Eye (tissue), 1 donor: ENCODE data around the gene TRABD2B.

Experiments used
- DNase-seq: peaks from one replicate; pipeline ENCODE4 v3.0.0-alpha.2; 2015

TRABD2B gene

GRCh38 chr1:47843781-47844557 lies 153.2 kb downstream of the TRABD2B start:
- DNase-seq, result no peak

- DNase-seq, result no peak
Measured at GRCh38 chr1:47843059-47843458, 154.1 kb downstream of the TRABD2B start.

DNA sequence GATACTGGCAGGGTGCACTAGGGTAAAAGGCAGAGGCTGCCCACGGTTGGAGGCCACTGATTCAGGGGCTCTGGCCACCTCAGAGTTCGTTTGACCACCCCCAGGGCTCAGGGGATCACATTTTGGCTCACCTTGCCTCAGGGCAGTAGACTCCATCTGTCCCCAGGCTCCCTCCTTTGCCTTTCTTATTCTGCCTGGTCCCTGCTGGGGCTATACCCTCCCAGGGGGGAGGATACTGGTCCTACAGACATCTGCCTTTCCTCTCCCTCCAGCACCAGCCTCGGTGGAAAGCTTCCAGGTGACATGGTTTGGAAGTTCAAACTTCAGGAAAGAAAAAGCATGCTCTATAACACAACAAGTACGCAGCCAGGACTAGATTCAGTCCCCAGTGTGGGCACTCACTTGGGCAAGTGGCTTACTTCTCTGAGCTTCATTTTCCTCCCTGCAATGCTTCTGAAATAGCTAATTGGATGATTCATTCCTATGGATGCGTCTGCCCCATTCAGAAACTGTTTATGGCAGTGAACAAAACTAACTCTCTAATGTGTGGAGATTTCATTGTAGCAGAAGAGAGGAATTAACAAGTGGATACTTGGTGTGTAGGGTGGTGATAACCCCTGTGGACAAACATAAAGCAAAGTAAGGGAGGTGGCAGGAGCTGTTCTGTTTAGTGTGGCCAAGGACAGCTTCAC lies 154.8 kb downstream of the TRABD2B start:
- DNase-seq, result no peak

- DNase-seq, result no peak
Measured at GRCh38 chr1:47841356-47841755, 155.8 kb downstream of the TRABD2B start.

DNA sequence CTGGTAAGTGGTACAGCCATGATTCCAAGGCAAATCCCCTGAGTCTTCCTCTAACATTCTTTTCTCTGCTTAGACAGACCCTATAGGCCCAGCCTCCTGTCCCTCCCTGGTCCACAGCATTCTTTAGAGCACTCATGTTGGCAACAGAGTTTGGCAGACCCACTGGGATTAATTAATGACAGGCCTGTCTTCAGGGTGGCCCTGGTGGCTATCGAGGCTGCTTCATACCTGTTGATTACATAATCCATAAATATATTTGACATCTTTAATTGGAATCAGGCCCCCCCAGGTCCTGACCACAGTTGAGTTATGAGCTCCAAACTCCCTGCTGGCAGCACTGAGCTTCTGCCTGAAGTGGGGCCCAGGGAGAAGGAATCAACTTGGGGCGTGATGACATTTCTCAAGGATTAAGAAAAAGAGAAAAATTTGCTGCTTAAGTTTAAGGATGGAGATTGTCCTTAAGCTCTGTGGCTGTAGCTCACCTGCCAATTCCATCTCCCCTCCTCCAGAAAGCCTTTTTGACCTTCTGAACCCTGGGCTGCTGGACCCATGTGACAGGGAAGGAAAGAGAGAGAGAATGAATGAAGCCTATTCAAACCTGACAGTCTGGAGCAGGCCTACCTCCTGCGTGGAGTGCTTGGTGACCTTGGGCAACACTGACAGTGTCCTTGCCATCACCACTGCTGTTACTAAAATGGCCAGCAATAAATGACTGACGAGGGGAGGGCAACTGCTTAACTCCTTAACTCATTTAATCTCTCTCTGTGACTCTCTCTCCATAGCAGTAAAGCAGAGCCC lies 156.6 kb downstream of the TRABD2B start:
- DNase-seq, result no peak

DNA sequence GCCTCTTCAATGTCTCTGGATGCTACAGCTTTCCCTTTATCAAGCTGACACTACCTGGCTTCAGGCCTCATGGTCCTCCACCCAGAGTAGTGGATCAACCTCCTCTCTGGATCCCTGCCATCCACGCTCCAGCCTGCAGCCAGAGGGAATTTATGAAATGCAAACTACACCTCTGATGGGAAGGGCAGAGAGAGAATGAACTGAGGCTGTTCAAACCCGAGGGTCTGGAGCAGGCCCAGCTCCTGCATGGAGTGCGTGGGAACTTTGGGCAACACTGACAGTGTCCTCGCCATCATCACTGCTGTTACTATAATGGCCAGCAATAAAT lies 157.8 kb downstream of the TRABD2B start:
- no peak for DNase-seq

DNA sequence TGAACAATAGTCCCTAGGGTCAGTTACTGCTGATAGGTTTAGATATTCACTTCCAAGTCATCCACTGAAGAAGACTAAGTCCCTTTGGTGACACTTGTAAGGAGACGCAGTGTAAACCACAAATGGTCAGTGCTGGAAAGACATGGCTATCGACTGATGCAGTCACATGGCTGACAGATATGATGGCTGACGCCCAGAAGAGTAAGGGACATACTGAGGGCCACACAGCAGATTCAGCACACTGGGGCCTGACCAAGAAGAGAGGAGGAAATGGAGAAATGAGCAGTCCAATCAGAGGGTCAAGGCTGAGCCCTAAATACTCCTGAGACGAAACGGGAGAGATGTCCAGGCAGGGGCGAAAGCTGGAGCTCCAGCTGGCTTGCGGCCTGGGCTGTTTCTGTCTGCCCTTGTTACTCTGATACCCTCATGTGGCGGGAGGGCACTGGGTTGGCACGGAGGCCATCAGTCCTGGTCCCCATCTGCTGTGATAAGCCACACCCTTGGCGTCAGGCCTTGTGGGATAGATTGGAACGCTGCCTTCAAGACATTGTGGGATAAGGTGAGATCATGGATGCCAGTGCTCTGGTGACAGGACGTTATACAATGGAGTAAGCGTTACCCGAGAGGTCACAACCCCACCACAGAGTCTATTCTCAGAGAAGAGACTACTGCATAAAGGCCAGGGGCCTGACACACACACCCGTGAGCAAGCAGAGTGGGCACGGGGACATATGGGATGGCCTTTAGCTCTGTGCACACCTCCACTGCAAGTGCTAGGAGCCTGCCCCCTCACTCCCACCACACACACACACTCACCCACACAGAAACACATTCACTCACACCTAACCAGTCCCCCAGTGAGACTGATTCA lies 158.4 kb downstream of the TRABD2B start:
- DNase-seq, result no peak

- DNase-seq, result no peak
Measured at GRCh38 chr1:47837866-47838561, 159.2 kb downstream of the TRABD2B start.

- no peak for DNase-seq
Measured at GRCh38 chr1:47837056-47837830, 159.9 kb downstream of the TRABD2B start.

- DNase-seq, result no peak
Measured at GRCh38 chr1:47835409-47835808, 161.8 kb downstream of the TRABD2B start.

DNA sequence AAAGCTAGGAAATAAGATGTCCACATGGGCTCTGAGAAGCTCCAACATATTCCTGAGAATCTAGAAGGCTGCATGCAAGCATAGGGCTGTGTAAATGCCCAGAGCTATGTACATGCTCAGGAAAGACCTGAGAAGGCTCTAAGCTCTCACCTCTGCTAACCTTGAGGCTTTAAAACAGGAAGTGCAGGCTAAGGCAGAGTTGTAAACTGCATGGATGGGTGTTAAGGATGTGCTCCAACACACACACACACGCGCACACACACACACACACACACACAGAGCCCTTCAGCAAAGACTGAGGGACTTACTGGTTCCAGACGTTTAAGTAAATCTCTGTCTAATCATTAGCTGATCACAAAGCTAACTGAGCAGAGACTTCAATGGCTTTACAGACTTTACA lies 162.9 kb downstream of the TRABD2B start:
- no peak for DNase-seq

- peak; percentile 35 for DNase-seq
Measured at GRCh38 chr1:47830641-47831333, 166.4 kb downstream of the TRABD2B start.

GRCh38 chr1:47830021-47830420 lies 167.2 kb downstream of the TRABD2B start:
- no peak for DNase-seq

DNA sequence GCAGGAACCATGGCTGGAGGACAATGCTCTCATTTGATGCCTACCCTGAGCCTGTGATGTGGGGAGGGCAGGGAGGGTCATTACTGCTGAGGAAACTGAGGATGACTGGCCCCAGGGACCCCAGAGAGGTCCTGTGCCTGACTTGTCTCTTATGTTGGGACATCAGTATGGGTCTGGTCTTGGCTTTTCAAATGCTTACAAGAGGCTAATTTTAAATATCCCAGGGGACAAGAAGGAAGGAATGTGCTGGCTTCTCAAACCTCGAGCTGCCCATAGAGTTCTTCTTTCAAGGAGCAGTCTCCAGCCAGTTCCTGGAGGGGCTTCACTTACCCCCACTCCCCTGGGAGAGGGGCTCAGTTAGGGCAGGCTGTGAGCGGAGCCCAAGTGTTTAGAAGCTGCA lies 168.2 kb downstream of the TRABD2B start:
- no peak for DNase-seq

GRCh38 chr1:47827109-47827508 lies 170.1 kb downstream of the TRABD2B start:
- peak; percentile 85 for DNase-seq

- no peak for DNase-seq
Measured at GRCh38 chr1:47824716-47825115, 172.5 kb downstream of the TRABD2B start.

DNA sequence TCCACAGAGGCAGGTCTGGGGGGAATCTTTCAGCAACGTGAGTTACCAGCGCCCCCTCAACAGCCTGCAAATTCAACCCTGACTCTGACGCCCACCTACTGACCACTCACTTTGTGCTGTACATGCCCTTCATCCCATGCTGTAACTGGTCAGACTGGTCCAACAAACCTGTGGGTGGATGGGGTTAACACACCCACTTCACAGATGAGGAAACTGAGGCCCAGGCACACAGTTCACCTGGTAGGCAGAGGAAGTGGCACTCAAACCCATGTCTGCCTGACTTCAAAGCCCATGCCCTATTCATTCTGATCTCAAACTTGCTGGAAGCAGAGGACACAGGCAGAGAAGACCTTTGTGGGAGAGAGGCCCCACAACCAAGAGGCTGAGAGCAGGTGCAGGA lies 172.9 kb downstream of the TRABD2B start:
- DNase-seq, result no peak

DNA sequence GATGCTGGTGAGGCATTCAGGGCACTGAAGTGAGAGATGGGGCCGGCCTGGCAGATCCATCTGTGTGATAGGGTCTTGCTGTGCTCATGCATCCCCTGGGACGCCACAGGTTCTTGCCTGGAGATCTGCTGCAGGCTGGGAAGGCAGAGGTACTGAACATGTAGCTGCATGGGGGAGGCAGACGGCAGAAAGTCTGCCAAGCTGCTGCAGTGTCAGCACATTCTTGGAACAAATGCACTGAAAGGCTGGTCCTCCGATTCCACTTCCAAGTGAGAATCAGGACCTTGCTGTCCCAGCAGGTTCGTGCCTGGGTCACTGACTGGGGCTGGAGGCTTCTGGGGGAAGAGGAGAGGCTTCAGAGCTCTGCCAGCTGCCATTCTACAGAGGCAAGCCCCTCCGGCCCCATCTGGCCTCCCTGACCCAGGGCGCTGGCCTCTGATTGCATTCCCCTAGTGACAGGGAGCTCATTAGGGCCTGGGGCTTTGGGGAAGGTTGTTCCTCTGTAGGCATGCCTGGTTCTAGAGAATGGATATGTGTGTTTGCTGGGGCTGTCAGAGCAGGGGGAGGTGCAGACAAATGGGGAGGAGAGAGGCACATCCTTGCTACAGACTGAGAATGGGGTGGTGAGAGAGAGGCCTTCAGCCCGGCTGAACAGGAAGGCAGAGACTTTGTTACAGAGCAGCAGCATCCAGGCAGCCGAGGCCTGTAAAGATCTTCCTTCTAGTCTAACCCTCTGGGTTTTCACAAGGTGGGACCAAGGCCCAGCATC lies 174.0 kb downstream of the TRABD2B start:
- peak; percentile 75 for DNase-seq

- no peak for DNase-seq
Measured at GRCh38 chr1:47821760-47822159, 175.4 kb downstream of the TRABD2B start.

GRCh38 chr1:47819574-47819888 lies 177.7 kb downstream of the TRABD2B start:
- no peak for DNase-seq
